Activated CD4-positive, alpha-beta memory T cell treated with anti-CD3 and anti-CD28 coated beads, Interleukin-2, amount 10 ng/mL, durations not matched to agents 7 days and 5 days (primary cell): ENCODE data around the gene CPOX. TPM values are rescaled to one million over a fixed set of nuclear protein-coding genes. Genes with fewer than 3 reads are reported as not detected.

Experiments
- CTCF ChIA-PET: fragments of 350-600 bp; sonication (Branson Sonifier 250); formaldehyde crosslinking; loops from one replicate; lab custom pipeline; 2021; ENCODE audit warnings: antibody characterized with exemption, inconsistent platforms; lab: Charles Lee
- POLR2A ChIA-PET: fragments of 350-600 bp; sonication (Branson Sonifier 250); formaldehyde crosslinking; loops from one replicate; lab custom pipeline; 2021; ENCODE audit warnings: antibody characterized with exemption; lab: Charles Lee
- DNase-seq: peaks from one replicate; pipeline ENCODE4 v3.0.0-alpha.2; 2020
- H3K27ac Mint-ChIP-seq: one replicate; pipeline ENCODE4 v1.8.0; 2021; ENCODE audit warnings: mild to moderate bottlenecking, mixed read lengths
- H3K27me3 Mint-ChIP-seq: one replicate; pipeline ENCODE4 v1.8.0; 2021; ENCODE audit warnings: mixed read lengths
- H3K36me3 Mint-ChIP-seq: one replicate; pipeline ENCODE4 v1.8.0; 2021; ENCODE audit warnings: low read depth, mixed read lengths
- H3K4me1 Mint-ChIP-seq: one replicate; pipeline ENCODE4 v1.8.0; 2021; ENCODE audit warnings: mixed read lengths
- H3K4me3 Mint-ChIP-seq: one replicate; pipeline ENCODE4 v1.8.0; 2021; ENCODE audit warnings: mild to moderate bottlenecking, mixed read lengths
- H3K9me3 Mint-ChIP-seq: one replicate; pipeline ENCODE4 v1.8.0; 2021; ENCODE audit warnings: mixed read lengths
- total RNA-seq, 2 experiments: library from RNA; stranded (reverse); gene quantifications; one replicate each; pipeline ENCODE4 v1.2.3, GENCODE V29; 2021

CPOX gene
- total RNA-seq, 2 experiments from 2014 or later = 75.9 to 78.0 TPM

DNA sequence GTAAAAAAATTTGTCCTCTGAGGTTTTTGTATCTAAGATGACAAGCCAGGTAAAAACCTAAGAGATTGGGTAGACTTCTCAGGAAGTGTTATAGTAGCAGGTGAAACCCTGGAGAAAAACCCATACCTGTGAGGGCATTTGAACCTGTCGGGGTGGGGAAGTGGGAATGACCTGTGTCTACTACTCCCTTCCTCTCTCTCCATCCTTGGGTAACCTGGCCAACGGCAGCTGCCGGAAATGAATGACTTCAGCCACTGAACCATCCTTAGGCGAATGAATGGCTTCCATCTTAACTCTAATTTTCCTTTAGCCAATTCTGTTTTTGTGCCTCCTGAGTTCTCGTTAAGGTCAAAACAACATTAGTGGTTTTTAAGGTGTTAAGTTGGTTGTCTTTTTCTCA, 44.9 kb downstream of the CPOX start:
- ChIA-PET POLR2A (interaction anchor here (1.1 to 24.3 kb wide), 5 partner anchors 8 to 45 kb away, joined by 4 to 931 read pairs (median 349); partner anchors contain the start of genes CLDND1, CPOX and GPR15), CTCF (no interaction called here)
- no peak overlapping the region for H3K4me3 Mint-ChIP-seq
- H3K4me1 Mint-ChIP-seq = peaks cover 75% of the 10 kb centered on the region
- peaks cover 60% of the 10 kb centered on the region for H3K36me3 Mint-ChIP-seq
- H3K27ac Mint-ChIP-seq = no peak overlapping the region
- H3K9me3 Mint-ChIP-seq = peaks cover 4% of the 10 kb centered on the region
- no peak for DNase-seq
- H3K27me3 Mint-ChIP-seq = no peaks in the 10 kb centered on the region

DNA sequence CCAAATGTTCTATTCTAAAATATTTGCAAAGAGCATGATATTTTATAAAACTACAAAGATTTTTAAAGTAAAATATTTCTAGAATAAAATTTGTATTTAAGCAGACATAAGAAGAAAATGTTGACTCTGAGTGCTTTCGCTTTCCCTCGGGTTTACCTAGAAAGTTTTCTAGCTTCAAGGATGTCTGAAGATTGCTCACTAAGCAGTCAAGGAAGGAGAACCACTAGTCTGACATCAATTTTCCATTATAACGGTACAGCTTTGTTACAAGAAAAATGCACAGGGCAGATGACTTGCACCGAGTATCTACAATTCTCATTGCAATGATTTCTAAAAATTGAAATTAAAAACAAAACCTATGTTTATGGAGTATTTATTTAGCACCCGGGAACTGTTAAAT, 47.5 kb downstream of the CPOX start:
- Mint-ChIP-seq H3K4me1 (peaks cover 72% of the 10 kb centered on the region), H3K27ac (peak overlapping the region; percentile 94), H3K27me3 (no peaks in the 10 kb centered on the region), H3K36me3 (peaks cover 51% of the 10 kb centered on the region), H3K4me3 (peak overlapping the region; percentile 58), H3K9me3 (peaks cover 7% of the 10 kb centered on the region)
- no peak for DNase-seq
- CTCF ChIA-PET = interaction anchor here (1.4 to 1.8 kb wide), 3 partner anchors 9 to 48 kb away, joined by 4 to 8 read pairs (median 8); partner anchors contain the start of gene CPOX
- POLR2A ChIA-PET = interaction anchor here (0.7 to 24.3 kb wide), 8 partner anchors 8 to 38 kb away, joined by 3 to 931 read pairs (median 24); partner anchors contain the start of genes CLDND1 and GPR15

DNA sequence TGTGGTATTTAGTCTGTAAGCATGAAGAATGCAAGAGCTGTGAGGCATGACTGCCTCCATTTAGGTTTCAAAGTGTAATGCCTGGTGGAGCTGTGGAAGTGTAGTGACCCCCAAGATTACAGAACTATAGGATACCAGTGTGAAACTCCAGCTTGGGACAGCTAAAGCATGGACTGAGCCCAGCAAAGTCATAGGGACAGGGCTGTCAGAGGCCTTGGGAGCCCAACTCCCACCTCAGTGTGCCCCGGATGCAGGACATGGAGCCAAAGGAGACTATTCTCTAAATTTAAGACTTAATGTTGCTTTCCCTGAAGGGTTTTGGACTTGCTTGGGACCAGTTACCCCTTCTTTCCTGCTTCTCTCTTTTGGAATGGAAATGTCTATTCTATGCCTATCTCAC, 50.8 kb downstream of the CPOX start:
- Mint-ChIP-seq H3K27me3 (no peaks in the 10 kb centered on the region), H3K36me3 (peaks cover 32% of the 10 kb centered on the region), H3K27ac (peak overlapping the region; percentile 59), H3K4me3 (no peak overlapping the region), H3K4me1 (peaks cover 66% of the 10 kb centered on the region), H3K9me3 (peaks cover 3% of the 10 kb centered on the region)
- POLR2A ChIA-PET = interaction anchor here (2.2 to 13.1 kb wide), 4 partner anchors 10 to 51 kb away, joined by 6 to 931 read pairs (median 164); partner anchors contain the start of genes CLDND1, CPOX and GPR15
- DNase-seq = no peak
- CTCF ChIA-PET = interaction anchor here (1.3 to 1.5 kb wide), 2 partner anchors 9 to 13 kb away, joined by 4 read pairs; no protein-coding TSS in a partner anchor

- peak overlapping the region; percentile 89 for H3K27ac Mint-ChIP-seq
- peaks cover 37% of the 10 kb centered on the region for H3K36me3 Mint-ChIP-seq
- no peaks in the 10 kb centered on the region for H3K27me3 Mint-ChIP-seq
- no peak for DNase-seq
- CTCF ChIA-PET = interaction anchor here (0.7 to 1.9 kb wide), 6 partner anchors 10 to 32 kb away, joined by 3 to 4 read pairs (median 4); partner anchors contain the start of gene CLDND1
- peaks cover 71% of the 10 kb centered on the region for H3K4me1 Mint-ChIP-seq
- H3K9me3 Mint-ChIP-seq = peaks cover 3% of the 10 kb centered on the region
- no peak overlapping the region for H3K4me3 Mint-ChIP-seq
- POLR2A ChIA-PET = interaction anchor here (2.2 to 13.1 kb wide), 4 partner anchors 9 to 52 kb away, joined by 6 to 931 read pairs (median 164); partner anchors contain the start of genes CLDND1, CPOX and GPR15
Measured at GRCh38 chr3:98541695-98542094, 51.7 kb downstream of the CPOX start.

- H3K9me3 Mint-ChIP-seq = peaks cover 3% of the 10 kb centered on the region
- peak overlapping the region; percentile 80 for H3K27ac Mint-ChIP-seq
- ChIA-PET POLR2A (interaction anchor here (1.0 to 13.1 kb wide), 6 partner anchors 8 to 32 kb away, joined by 3 to 931 read pairs (median 13); partner anchors contain the start of genes CLDND1 and GPR15), CTCF (interaction anchor here (1.0 to 1.9 kb wide), 3 partner anchors 11 to 17 kb away, joined by 3 to 6 read pairs (median 4); no protein-coding TSS in a partner anchor)
- peaks cover 71% of the 10 kb centered on the region for H3K4me1 Mint-ChIP-seq
- peaks cover 40% of the 10 kb centered on the region for H3K36me3 Mint-ChIP-seq
- no peak for DNase-seq
- H3K27me3 Mint-ChIP-seq = no peaks in the 10 kb centered on the region
- H3K4me3 Mint-ChIP-seq = peak overlapping the region; percentile 23
Measured at GRCh38 chr3:98540346-98540745, 53.1 kb downstream of the CPOX start.

DNA sequence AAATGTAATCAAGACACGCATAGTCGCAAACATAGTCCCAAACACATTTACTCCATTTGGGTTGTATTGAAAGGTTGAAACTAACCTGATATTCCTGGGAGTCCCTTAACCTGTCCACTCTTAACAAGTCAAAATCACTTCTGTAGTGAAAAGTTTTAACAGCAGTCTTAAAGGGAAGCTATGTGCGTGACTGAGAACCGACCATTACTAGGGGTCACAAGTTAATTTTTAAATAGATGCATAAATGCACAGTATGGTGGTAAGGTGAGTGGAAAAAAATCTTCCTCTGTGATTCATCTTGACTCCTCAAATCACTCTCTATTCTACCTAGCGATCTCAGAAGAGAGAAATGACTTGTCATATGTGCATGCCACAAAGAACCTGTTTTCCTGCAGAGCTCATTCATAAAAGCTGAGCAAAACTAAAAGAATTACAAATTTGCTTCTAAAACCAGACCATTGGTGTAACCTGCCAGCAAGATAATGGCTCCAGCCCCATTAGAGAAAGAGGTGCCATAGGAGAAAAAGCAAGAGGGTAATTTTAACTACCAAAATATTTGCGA, 56.9 kb downstream of the CPOX start:
- Mint-ChIP-seq H3K4me3 (peak overlapping the region; percentile 66), H3K27ac (peak overlapping the region; percentile 87), H3K36me3 (peaks cover 45% of the 10 kb centered on the region), H3K4me1 (peaks cover 58% of the 10 kb centered on the region), H3K27me3 (no peaks in the 10 kb centered on the region), H3K9me3 (peaks cover under 1% of the 10 kb centered on the region)
- CTCF ChIA-PET = interaction anchor here (1.0 to 2.8 kb wide), 14 partner anchors 9 to 66 kb away, joined by 3 to 15 read pairs (median 5); partner anchors contain the start of genes CLDND1 and CPOX
- no peak for DNase-seq
- POLR2A ChIA-PET = interaction anchor here (1.9 to 13.1 kb wide), 6 partner anchors 15 to 55 kb away, joined by 9 to 931 read pairs (median 40); partner anchors contain the start of genes CLDND1 and CPOX

GRCh38 chr3:98534734-98535133, 58.7 kb downstream of the CPOX start:
- DNase-seq = no peak
- ChIA-PET CTCF (interaction anchor here (1.0 to 3.6 kb wide), 3 partner anchors 30 to 39 kb away, joined by 3 to 14 read pairs (median 11); no protein-coding TSS in a partner anchor), POLR2A (interaction anchor here (0.7 to 13.1 kb wide), 5 partner anchors 13 to 58 kb away, joined by 6 to 931 read pairs (median 39); partner anchors contain the start of genes CLDND1 and CPOX)
- H3K4me3 Mint-ChIP-seq = peak overlapping the region; percentile 68
- H3K4me1 Mint-ChIP-seq = peaks cover 61% of the 10 kb centered on the region
- H3K36me3 Mint-ChIP-seq = peaks cover 57% of the 10 kb centered on the region
- no peaks in the 10 kb centered on the region for H3K27me3 Mint-ChIP-seq
- peak overlapping the region; percentile 80 for H3K27ac Mint-ChIP-seq
- H3K9me3 Mint-ChIP-seq = no peaks in the 10 kb centered on the region

DNA sequence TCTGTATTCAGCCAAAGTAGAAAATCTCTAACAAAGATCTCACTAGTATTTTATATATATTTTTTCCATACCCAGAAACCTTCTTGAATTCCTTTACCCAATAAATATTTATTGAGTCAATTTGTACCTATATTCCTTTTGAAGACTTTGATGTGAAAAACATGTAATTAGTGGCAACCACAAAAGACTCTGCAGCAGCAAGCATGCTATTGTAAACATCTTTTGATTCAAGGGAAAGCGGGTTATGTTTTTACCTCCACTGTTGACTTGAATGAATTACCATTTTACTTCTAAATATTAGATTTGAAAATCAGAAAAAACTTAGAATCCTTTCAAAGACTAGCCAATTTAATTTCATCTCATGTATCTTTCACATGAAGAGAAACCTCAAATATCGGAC, 59.2 kb downstream of the CPOX start:
- H3K4me3 Mint-ChIP-seq = peak overlapping the region; percentile 81
- H3K4me1 Mint-ChIP-seq = peaks cover 59% of the 10 kb centered on the region
- CTCF ChIA-PET = interaction anchor here (0.6 to 3.6 kb wide), 4 partner anchors 10 to 40 kb away, joined by 3 to 19 read pairs (median 12); partner anchors contain the start of gene CLDND1
- H3K27ac Mint-ChIP-seq = peak overlapping the region; percentile 84
- DNase-seq = no peak
- no peaks in the 10 kb centered on the region for H3K27me3 Mint-ChIP-seq
- H3K36me3 Mint-ChIP-seq = peaks cover 56% of the 10 kb centered on the region
- H3K9me3 Mint-ChIP-seq = no peaks in the 10 kb centered on the region
- POLR2A ChIA-PET = interaction anchor here (0.7 to 13.1 kb wide), 5 partner anchors 13 to 59 kb away, joined by 6 to 931 read pairs (median 39); partner anchors contain the start of genes CLDND1 and CPOX

DNA sequence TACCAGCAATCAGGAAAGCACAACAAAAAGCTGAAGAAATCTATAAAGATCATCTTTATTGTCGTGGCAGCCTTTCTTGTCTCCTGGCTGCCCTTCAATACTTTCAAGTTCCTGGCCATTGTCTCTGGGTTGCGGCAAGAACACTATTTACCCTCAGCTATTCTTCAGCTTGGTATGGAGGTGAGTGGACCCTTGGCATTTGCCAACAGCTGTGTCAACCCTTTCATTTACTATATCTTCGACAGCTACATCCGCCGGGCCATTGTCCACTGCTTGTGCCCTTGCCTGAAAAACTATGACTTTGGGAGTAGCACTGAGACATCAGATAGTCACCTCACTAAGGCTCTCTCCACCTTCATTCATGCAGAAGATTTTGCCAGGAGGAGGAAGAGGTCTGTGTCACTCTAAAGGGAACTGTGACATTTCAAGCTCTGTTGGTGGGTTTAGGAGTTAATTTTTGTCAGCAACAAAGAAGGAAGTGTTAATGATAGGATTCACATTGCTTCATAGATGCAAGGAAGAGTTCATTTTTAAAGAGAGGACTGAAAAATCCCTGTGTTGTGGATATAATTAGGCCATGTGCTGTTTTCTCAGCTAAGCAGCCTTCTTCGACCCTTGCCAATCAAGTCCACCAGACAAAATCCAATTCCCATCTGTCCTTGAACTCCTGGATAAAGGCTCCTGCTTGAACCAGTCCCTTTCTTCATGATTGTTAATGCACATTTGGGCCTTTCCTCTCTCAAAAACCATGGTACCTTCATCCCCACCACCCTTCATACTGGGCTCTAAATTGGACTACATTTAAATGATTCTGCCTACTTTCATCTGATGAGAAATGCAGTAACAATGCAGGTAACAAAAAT, 60.5 kb downstream of the CPOX start:
- peak overlapping the region; percentile 84 for H3K27ac Mint-ChIP-seq
- H3K4me3 Mint-ChIP-seq = peak overlapping the region; percentile 81
- no peak for DNase-seq
- CTCF ChIA-PET = interaction anchor here (0.7 to 3.6 kb wide), 6 partner anchors 9 to 63 kb away, joined by 3 to 19 read pairs (median 7); partner anchors contain the start of genes CLDND1 and CPOX
- peaks cover 59% of the 10 kb centered on the region for H3K36me3 Mint-ChIP-seq
- H3K4me1 Mint-ChIP-seq = peaks cover 62% of the 10 kb centered on the region
- no peaks in the 10 kb centered on the region for H3K27me3 Mint-ChIP-seq
- H3K9me3 Mint-ChIP-seq = no peaks in the 10 kb centered on the region
- POLR2A ChIA-PET = interaction anchor here (1.0 to 13.1 kb wide), 10 partner anchors 9 to 60 kb away, joined by 3 to 931 read pairs (median 14); partner anchors contain the start of genes CLDND1 and CPOX

- no peaks in the 10 kb centered on the region for H3K27me3 Mint-ChIP-seq
- H3K4me1 Mint-ChIP-seq = peaks cover 66% of the 10 kb centered on the region
- CTCF ChIA-PET = interaction anchor here (0.6 to 3.6 kb wide), 6 partner anchors 8 to 63 kb away, joined by 3 to 19 read pairs (median 7); partner anchors contain the start of gene CLDND1
- DNase-seq = no peak
- H3K27ac Mint-ChIP-seq = peak overlapping the region; percentile 84
- H3K36me3 Mint-ChIP-seq = peaks cover 62% of the 10 kb centered on the region
- peak overlapping the region; percentile 81 for H3K4me3 Mint-ChIP-seq
- POLR2A ChIA-PET = interaction anchor here (0.8 to 13.1 kb wide), 12 partner anchors 9 to 63 kb away, joined by 3 to 931 read pairs (median 9); partner anchors contain the start of genes CLDND1 and CPOX
- H3K9me3 Mint-ChIP-seq = no peaks in the 10 kb centered on the region
Measured at GRCh38 chr3:98532275-98532637, 61.2 kb downstream of the CPOX start.

DNA sequence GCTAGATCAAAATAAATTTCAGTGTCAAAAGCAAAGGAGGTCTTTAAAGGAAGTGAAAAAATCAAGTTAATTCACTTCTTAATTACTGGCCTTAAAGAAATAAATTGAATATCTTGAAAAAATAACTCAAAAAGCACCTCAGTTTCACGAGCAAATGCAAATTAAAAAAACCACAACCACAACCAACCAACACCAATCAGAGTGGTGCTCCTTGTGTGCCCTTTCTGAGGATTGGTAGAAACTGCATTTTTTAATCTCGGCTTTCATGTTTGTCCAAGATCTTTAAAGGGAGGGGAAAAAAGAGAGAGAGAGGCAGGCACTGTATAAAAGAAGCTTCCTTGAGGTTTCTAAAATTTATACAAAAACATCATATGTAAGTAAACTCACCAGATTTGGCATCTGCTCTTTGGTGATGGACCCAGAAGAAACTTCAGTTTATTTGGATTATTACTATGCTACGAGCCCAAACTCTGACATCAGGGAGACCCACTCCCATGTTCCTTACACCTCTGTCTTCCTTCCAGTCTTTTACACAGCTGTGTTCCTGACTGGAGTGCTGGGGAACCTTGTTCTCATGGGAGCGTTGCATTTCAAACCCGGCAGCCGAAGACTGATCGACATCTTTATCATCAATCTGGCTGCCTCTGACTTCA, 61.7 kb downstream of the CPOX start, which contains the start of gene GPR15:
Gene GPR15, plus strand, starts transcription at position 357 of the 653 bp plus-strand sequence. Its CDS starts 56 bp downstream, at position 413.
- DNase-seq = no peak
- ChIA-PET POLR2A (interaction anchor here (0.8 to 13.1 kb wide), 9 partner anchors 10 to 63 kb away, joined by 3 to 931 read pairs (median 14); partner anchors contain the start of genes CLDND1 and CPOX), CTCF (interaction anchor here (0.6 to 3.6 kb wide), 4 partner anchors 8 to 43 kb away, joined by 3 to 19 read pairs (median 9); partner anchors contain the start of gene CLDND1)
- peak within 1 kb of the TSS; percentile 81 for H3K4me3 Mint-ChIP-seq
- H3K4me1 Mint-ChIP-seq = peaks cover 64% of the 10 kb centered on the region
- H3K36me3 Mint-ChIP-seq = peaks cover 60% of the 10 kb centered on the region
- H3K27ac Mint-ChIP-seq = peak within 1 kb of the TSS; percentile 84
- no peaks in the 10 kb centered on the region for H3K9me3 Mint-ChIP-seq
- H3K27me3 Mint-ChIP-seq = no peaks in the 10 kb centered on the region
